ENCODE results near the gene CDH2.

The CDH2 gene

GRCh38 chr18:28003451-28003850, 173.5 kb downstream of the CDH2 start:
- in situ Hi-C loops (cut with HindIII; ENCODE audit: low sequenced_read_pairs), result no loop called here

- in situ Hi-C loops (cut with HindIII; ENCODE audit: low sequenced_read_pairs), result no loop called here
These were observed 174.1 kb downstream of the CDH2 start for GRCh38 chr18:28002841-28003240.

GRCh38 chr18:27996801-27997272, 180.1 kb downstream of the CDH2 start:
- in situ Hi-C loops (cut with HindIII; ENCODE audit: low sequenced_read_pairs), result no loop called here

- in situ Hi-C loops (cut with HindIII; ENCODE audit: low sequenced_read_pairs), result no loop called here
These were observed 181.0 kb downstream of the CDH2 start for GRCh38 chr18:27995770-27996502.

- in situ Hi-C loops (cut with HindIII; ENCODE audit: low sequenced_read_pairs), result no loop called here
These were observed 182.4 kb downstream of the CDH2 start for GRCh38 chr18:27994571-27994970.

GRCh38 chr18:27991391-27991790, 185.5 kb downstream of the CDH2 start:
- in situ Hi-C loops (cut with HindIII; ENCODE audit: low sequenced_read_pairs), result no loop called here

- in situ Hi-C loops (cut with HindIII; ENCODE audit: low sequenced_read_pairs), result no loop called here
These were observed 191.1 kb downstream of the CDH2 start for GRCh38 chr18:27985832-27986231.

GRCh38 chr18:27983780-27984179, 193.2 kb downstream of the CDH2 start:
- in situ Hi-C loops (cut with HindIII; ENCODE audit: low sequenced_read_pairs), result no loop called here

GRCh38 chr18:27976806-27977408, 200.0 kb downstream of the CDH2 start:
- in situ Hi-C loops (cut with HindIII; ENCODE audit: low sequenced_read_pairs), result no loop called here

GRCh38 chr18:27970321-27970720, 206.6 kb downstream of the CDH2 start:
- in situ Hi-C loops (cut with HindIII; ENCODE audit: low sequenced_read_pairs), result no loop called here

GRCh38 chr18:27969206-27969605, 207.7 kb downstream of the CDH2 start:
- in situ Hi-C loops (cut with HindIII; ENCODE audit: low sequenced_read_pairs), result no loop called here

- in situ Hi-C loops (cut with HindIII; ENCODE audit: low sequenced_read_pairs), result no loop called here
These were observed 208.8 kb downstream of the CDH2 start for GRCh38 chr18:27967913-27968824.

- in situ Hi-C loops (cut with HindIII; ENCODE audit: low sequenced_read_pairs), result no loop called here
These were observed 210.0 kb downstream of the CDH2 start for GRCh38 chr18:27966881-27967280.

GRCh38 chr18:27964811-27965210, 212.1 kb downstream of the CDH2 start:
- in situ Hi-C loops (cut with HindIII; ENCODE audit: low sequenced_read_pairs), result no loop called here

- in situ Hi-C loops (cut with HindIII; ENCODE audit: low sequenced_read_pairs), result no loop called here
These were observed 217.8 kb downstream of the CDH2 start for GRCh38 chr18:27959101-27959500.

GRCh38 chr18:27956001-27956640, 220.8 kb downstream of the CDH2 start:
- in situ Hi-C loops (cut with HindIII; ENCODE audit: low sequenced_read_pairs), result no loop called here

GRCh38 chr18:27954226-27954625, 222.7 kb downstream of the CDH2 start:
- in situ Hi-C loops (cut with HindIII; ENCODE audit: low sequenced_read_pairs), result no loop called here

- in situ Hi-C loops (cut with HindIII; ENCODE audit: low sequenced_read_pairs), result no loop called here
These were observed 224.2 kb downstream of the CDH2 start for GRCh38 chr18:27952741-27953140.

- in situ Hi-C loops (cut with HindIII; ENCODE audit: low sequenced_read_pairs), result no loop called here
These were observed 226.2 kb downstream of the CDH2 start for GRCh38 chr18:27950648-27951228.

GRCh38 chr18:27948986-27949385, 227.9 kb downstream of the CDH2 start:
- in situ Hi-C loops (cut with HindIII; ENCODE audit: low sequenced_read_pairs), result no loop called here

- in situ Hi-C loops (cut with HindIII; ENCODE audit: low sequenced_read_pairs), result no loop called here
These were observed 234.2 kb downstream of the CDH2 start for GRCh38 chr18:27942706-27943105.
